Colonic mucosa (tissue), 4 donors: ENCODE results near the gene C10orf120. TPM values are rescaled to one million over a fixed set of nuclear protein-coding genes. Genes with fewer than 3 reads are reported as not detected.

Experiments
- DNase-seq: peaks from one replicate; pipeline ENCODE4 v3.0.0-alpha.2; 2020
- H3K27ac ChIP-seq: fragments of 200-600 bp; one replicate; pipeline ENCODE4 v1.8.0; 2021
- H3K27me3 ChIP-seq: fragments of 200-600 bp; one replicate; pipeline ENCODE4 v1.8.0; 2021
- H3K36me3 ChIP-seq: fragments of 200-600 bp; one replicate; pipeline ENCODE4 v1.8.0; 2021
- H3K4me1 ChIP-seq: fragments of 200-600 bp; one replicate; pipeline ENCODE4 v1.8.0; 2021; ENCODE audit warnings: mild to moderate bottlenecking
- H3K4me3 ChIP-seq: fragments of 200-600 bp; one replicate; pipeline ENCODE4 v1.8.0; 2021
- H3K9ac ChIP-seq, 2 donors: one replicate each; pipeline ENCODE4 v1.7.0; 2013; ENCODE audit warnings: control low read depth in 2 of 2, low read depth in 2 of 2, low read length in 2 of 2
- H3K9me3 ChIP-seq: fragments of 200-600 bp; one replicate; pipeline ENCODE4 v1.8.0; 2021
- CTCF ChIP-seq: fragments of 200-600 bp; IDR thresholded peaks from one replicate; pipeline ENCODE4 v1.8.0; 2022; ENCODE audit warnings: antibody characterized with exemption, mild to moderate bottlenecking
- intact Hi-C: fragments of 100-400 bp; cut with DNase I; formaldehyde crosslinking; loops from one replicate; pipeline ENCODE4 v1.14.1; 2022
- total RNA-seq, 2 donors: library from RNA; stranded (reverse); fragmentation: NEBNext Ultra II Directional in 1 of 2; extraction: Animal tissue kit (Norgen Biotek cat#: 25700) in 1 of 2; gene quantifications; one replicate each; pipeline ENCODE4 v1.2.1, GENCODE V29; 2021
- donor health status: healthy.
- donor health status: DM: no; HTN: no; CAD: no.
- donor health status: DM: no; HTN: no; CAD: no.

C10orf120 gene
- total RNA-seq, 2 donors from 2014 or later, result not detected

- Histone ChIP-seq H3K27me3 (no peaks in the 10 kb centered on the region), H3K4me1 (no peaks in the 10 kb centered on the region), H3K9ac (no peak overlapping the region), H3K4me3 (no peak overlapping the region), H3K9me3 (no peaks in the 10 kb centered on the region), H3K36me3 (no peaks in the 10 kb centered on the region), H3K27ac (no peak overlapping the region)
- no peak for TF ChIP-seq CTCF
- DNase-seq, result no peak
- intact Hi-C loops, result no loop called here
Measured at GRCh38 chr10:122727426-122727825, 27.8 kb upstream of the C10orf120 start.

- Histone ChIP-seq H3K9me3 (no peaks in the 10 kb centered on the region), H3K36me3 (no peaks in the 10 kb centered on the region), H3K4me1 (no peaks in the 10 kb centered on the region), H3K4me3 (no peak overlapping the region), H3K9ac (no peak overlapping the region), H3K27ac (no peak overlapping the region), H3K27me3 (no peaks in the 10 kb centered on the region)
- TF ChIP-seq CTCF, result no peak
- DNase-seq, result no peak
- intact Hi-C loops, result no loop called here
Measured at GRCh38 chr10:122725768-122726167, 26.1 kb upstream of the C10orf120 start.

GRCh38 chr10:122725006-122725405 is 25.4 kb upstream of the C10orf120 start:
- no peak for TF ChIP-seq CTCF
- Histone ChIP-seq H3K36me3 (no peaks in the 10 kb centered on the region), H3K9me3 (no peaks in the 10 kb centered on the region), H3K9ac (no peak overlapping the region), H3K4me1 (no peaks in the 10 kb centered on the region), H3K4me3 (no peak overlapping the region), H3K27ac (no peak overlapping the region), H3K27me3 (no peaks in the 10 kb centered on the region)
- no peak for DNase-seq
- intact Hi-C loops, result no loop called here

- no peak for TF ChIP-seq CTCF
- Histone ChIP-seq H3K27me3 (no peaks in the 10 kb centered on the region), H3K9me3 (no peaks in the 10 kb centered on the region), H3K27ac (no peak overlapping the region), H3K36me3 (no peaks in the 10 kb centered on the region), H3K4me1 (no peaks in the 10 kb centered on the region), H3K4me3 (no peak overlapping the region), H3K9ac (no peak overlapping the region)
- intact Hi-C loops, result no loop called here
- no peak for DNase-seq
Measured at GRCh38 chr10:122721111-122721510, 21.5 kb upstream of the C10orf120 start.

GRCh38 chr10:122716025-122716424 is 16.4 kb upstream of the C10orf120 start:
- intact Hi-C loops, result no loop called here
- no peaks in the 10 kb centered on the region for H3K4me1 ChIP-seq
- H3K27me3 ChIP-seq, result no peaks in the 10 kb centered on the region
- no peak overlapping the region for H3K9ac ChIP-seq
- H3K27ac ChIP-seq, result no peak overlapping the region
- no peak overlapping the region for H3K4me3 ChIP-seq
- DNase-seq, result no peak
- no peaks in the 10 kb centered on the region for H3K36me3 ChIP-seq
- TF ChIP-seq CTCF, result no peak
- no peaks in the 10 kb centered on the region for H3K9me3 ChIP-seq

- intact Hi-C loops, result no loop called here
- DNase-seq, result no peak
- no peak overlapping the region for H3K4me3 ChIP-seq
- H3K36me3 ChIP-seq, result no peaks in the 10 kb centered on the region
- H3K27ac ChIP-seq, result no peak overlapping the region
- H3K4me1 ChIP-seq, result no peaks in the 10 kb centered on the region
- H3K27me3 ChIP-seq, result no peaks in the 10 kb centered on the region
- TF ChIP-seq CTCF, result no peak
- H3K9me3 ChIP-seq, result no peaks in the 10 kb centered on the region
- no peak overlapping the region for H3K9ac ChIP-seq
Measured at GRCh38 chr10:122715576-122715975, 15.9 kb upstream of the C10orf120 start.
